ENCODE measurements around the gene BSG.

The BSG gene

GRCh38 chr19:572140-572742 is at the start of gene BSG:
BSG (plus strand) TSS chr19:572596; CDS start chr19:572635, 39 bp downstream.
- peak; percentile 99 for DNase-seq (ENCODE audit: low spot score)

- DNase-seq (ENCODE audit: low spot score) = no peak
These were observed 49.7 kb upstream of the BSG start for GRCh38 chr19:522726-523125.

GRCh38 chr19:524062-524674 is 48.2 kb upstream of the BSG start:
- DNase-seq (ENCODE audit: low spot score) = peak; percentile 77

DNA sequence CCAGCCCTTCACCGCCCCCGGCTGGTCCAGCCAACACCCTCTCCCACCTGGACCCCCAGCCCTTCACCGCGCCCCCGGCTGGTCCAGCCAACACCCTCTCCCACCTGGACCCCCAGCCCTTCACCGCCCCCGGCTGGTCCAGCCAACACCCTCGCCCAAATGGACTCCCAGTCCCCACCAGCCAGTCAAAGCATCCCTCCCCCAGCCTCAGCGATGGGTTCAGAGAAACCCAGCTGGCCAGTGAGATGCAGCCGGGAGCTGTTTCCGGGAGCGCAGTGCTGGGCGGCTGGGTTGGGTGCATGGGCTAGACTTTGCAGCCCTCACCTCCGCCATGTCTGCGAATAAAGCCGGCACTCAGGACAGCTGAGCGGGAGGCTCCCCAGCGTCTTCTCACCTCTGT is 47.4 kb upstream of the BSG start:
- DNase-seq (ENCODE audit: low spot score) = no peak

- no peak for DNase-seq (ENCODE audit: low spot score)
These were observed 46.5 kb upstream of the BSG start for GRCh38 chr19:525857-526419.

- DNase-seq (ENCODE audit: low spot score) = no peak
These were observed 42.0 kb upstream of the BSG start for GRCh38 chr19:530134-531008.

DNA sequence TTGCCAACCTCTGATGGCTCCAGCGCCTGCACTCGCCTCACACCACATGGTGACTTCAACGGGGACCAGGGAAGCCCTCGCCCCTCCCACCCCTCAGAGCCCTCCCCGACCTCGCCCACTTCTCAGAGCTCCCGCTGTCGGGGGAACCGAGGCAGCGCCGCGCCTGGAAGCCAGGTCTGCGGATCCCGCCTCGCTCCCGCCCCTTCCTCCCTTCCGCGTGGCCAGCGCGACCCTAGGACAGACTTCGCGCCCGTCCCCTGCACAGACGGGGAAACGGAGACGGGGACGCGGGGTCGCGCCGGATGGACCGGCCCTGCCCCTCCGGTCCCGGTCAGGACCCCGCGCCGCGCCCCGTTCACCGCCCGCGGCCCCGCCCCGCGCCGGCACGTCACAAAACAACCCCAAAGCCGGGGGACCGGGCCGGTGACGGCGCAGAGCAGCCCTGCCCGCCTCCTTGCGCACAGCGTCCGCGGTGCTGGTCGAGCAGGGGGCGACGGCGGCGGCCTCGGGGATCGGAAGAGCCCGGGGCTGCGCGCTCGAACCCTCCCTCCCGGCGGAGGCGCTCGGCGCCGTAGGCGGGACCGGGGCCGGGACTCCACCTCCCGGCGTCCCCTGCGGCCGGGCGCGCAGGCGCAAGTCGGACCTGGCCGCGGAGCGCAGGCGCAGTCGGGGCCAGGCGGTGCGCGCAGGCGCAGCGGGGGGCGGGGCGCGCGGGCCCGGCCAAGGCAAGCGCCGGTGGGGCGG is 41.2 kb upstream of the BSG start:
- DNase-seq (ENCODE audit: low spot score) = peak; percentile 99

GRCh38 chr19:531753-532560 is 40.4 kb upstream of the BSG start, which contains the start of gene CDC34:
CDC34 (plus strand) TSS chr19:531760; CDS start chr19:531932, 172 bp downstream.
- peak; percentile 64 for DNase-seq (ENCODE audit: low spot score)

GRCh38 chr19:532561-533363 is 39.6 kb upstream of the BSG start:
- DNase-seq (ENCODE audit: low spot score) = peak; percentile 78

GRCh38 chr19:533364-534058 is 38.9 kb upstream of the BSG start:
- DNase-seq (ENCODE audit: low spot score) = no peak

DNA sequence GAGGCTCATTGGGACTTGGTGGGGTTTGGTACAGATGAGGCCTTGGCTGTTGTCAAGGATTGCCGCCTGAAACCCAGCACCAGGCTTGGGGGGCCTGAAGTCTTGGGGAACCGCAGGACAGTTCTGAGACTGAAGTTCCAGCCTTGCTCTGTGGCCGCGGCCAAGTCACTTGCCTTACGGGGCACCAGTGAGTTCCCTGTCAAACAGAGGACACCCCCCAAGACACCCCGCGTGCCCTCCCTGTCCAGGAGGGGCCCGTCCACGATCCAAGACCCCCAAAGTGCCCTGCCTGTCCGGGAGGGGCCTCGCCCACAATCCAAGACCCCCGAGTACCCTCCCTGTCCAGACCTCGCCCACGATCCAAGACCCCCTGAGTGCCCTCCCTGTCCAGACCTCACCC is 38.3 kb upstream of the BSG start:
- no peak for DNase-seq (ENCODE audit: low spot score)

- peak; percentile 62 for DNase-seq (ENCODE audit: low spot score)
These were observed 37.2 kb upstream of the BSG start for GRCh38 chr19:535017-535835.

- no peak for DNase-seq (ENCODE audit: low spot score)
These were observed 36.1 kb upstream of the BSG start for GRCh38 chr19:536031-536880.

DNA sequence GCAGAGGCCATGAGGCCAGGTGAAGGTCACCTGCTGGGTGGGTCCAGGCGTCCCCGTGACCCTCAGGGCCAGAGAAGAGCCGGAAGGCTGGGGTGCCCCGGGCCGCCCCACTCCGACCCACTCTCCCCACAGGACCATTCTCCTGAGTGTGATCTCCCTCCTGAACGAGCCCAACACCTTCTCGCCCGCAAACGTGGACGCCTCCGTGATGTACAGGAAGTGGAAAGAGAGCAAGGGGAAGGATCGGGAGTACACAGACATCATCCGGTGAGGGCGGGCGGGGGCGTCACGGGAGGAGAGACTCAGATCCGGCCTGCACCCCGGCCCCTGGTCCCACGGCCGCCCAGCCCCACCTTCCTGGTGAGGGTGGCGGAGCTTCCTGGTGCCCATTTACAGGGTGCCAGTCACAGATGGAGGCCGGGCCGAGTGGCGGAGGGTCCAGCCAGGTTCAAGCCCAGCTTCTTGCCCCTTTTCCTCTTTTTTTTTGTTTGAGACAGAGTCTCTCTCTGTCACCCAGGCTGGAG is 35.5 kb upstream of the BSG start:
- DNase-seq (ENCODE audit: low spot score) = no peak

DNA sequence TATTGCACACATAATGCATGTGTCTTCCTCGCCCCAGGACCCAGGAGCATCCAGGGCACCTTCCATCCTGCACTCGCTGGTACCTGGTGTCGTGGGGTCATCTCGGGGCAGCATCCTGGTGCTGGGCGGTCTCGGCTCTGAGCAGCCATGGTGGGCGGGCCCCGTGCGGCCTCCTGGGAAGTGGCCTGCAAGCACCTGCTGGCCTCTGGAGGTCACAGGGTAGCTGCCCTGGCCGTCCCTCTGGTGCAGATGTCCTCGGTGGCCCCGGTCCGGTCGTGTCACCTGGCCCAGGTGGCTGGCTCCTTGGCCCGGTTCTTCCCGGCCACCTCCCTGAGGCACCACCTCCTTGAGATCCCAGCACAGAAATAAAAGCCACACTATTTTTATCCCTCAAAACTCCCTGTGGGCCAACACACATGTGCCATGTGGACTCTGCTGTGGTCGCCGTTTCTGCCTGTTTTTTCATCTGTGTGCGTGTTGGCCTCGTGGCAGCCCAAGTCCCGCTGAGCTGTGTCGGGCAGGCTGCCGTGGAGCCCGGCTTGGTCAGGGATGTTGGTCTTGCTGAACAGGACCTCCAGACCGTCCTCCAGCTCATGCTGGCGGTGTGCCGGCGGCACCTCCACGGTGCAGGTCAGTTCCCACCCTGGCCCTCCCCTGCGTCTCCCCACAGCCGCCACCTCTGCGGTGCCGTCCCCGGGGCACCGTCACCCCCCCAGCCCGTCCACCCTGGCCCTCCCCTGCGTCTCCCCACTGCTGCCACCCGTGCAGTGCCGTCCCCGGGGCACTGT is 33.6 kb upstream of the BSG start:
- no peak for DNase-seq (ENCODE audit: low spot score)

DNA sequence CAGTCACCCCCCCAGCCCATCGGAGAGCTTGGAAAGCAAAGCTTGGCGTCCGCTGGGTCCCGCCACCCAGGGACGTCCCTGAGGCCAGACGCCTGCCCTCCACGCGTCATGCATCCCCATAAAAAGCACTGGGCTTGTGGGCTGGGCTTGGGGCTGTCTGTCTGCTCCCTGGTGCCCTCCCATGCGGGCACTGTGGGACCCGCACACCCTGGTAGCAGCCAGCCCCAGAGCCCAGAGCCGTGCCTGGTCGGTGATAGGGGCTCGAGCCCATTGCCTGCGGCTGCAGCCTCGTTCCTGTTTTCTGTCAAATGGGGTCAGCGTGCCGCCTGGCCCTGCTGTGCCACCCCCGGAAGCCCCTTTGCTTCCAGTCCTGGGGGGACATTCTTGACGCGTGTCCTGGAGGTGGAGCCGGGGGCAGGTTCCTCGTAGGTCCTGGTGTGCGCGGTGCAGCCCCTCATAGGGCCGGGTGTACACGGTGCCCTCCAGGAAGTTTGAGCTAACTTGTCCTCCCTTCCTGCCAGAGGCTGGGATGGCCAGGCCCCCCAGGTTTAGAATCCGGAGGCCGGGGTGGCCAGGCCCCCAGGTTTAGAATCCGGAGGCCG is 32.9 kb upstream of the BSG start:
- no peak for DNase-seq (ENCODE audit: low spot score)

Measured in HuH-7.5 (cell line).